Ovary (tissue), 9 donors: ENCODE measurements around the gene TCEAL3. TPM values are rescaled to one million over a fixed set of nuclear protein-coding genes. Genes with fewer than 3 reads are reported as not detected.

Experiments used
- DNase-seq, 5 donors: peaks; one replicate each; pipeline ENCODE4 v3.0.0-alpha.2; 2019 to 2020
- H3K27ac ChIP-seq, 2 donors: fragments of 200-600 bp; one replicate each; pipeline versions ENCODE4 v1.5.1 to v1.8.0; 2019 to 2022
- H3K27me3 ChIP-seq: fragments of 200-600 bp; one replicate; pipeline ENCODE4 v1.8.0; 2022
- H3K36me3 ChIP-seq: fragments of 200-600 bp; sonication (generic); one replicate; pipeline ENCODE4 v1.5.1; 2019
- H3K4me1 ChIP-seq: one replicate; pipeline ENCODE4 v1.8.1; 2013; ENCODE audit warnings: mild to moderate bottlenecking, moderate library complexity; ENCODE audit not compliant: insufficient read depth
- H3K4me3 ChIP-seq: fragments of 200-600 bp; sonication (generic); one replicate; pipeline ENCODE4 v1.5.1; 2017
- H3K9me3 ChIP-seq, 2 donors: fragments of 200-600 bp in 1 of 2; sonication (generic) in 1 of 2; one replicate each; pipeline versions ENCODE4 v1.5.1 to v1.8.1; 2013 to 2019; ENCODE audit warnings: mild to moderate bottlenecking in 1 of 2, moderate library complexity in 1 of 2
- EP300 ChIP-seq: sonication (generic); formaldehyde crosslinking; IDR thresholded peaks from one replicate; pipeline ENCODE4 v1.6.1; 2017; ENCODE audit warnings: antibody characterized with exemption
- POLR2A ChIP-seq: fragments of 450-650 bp; IDR thresholded peaks from one replicate; pipeline ENCODE4 v1.6.1; 2017; ENCODE audit warnings: antibody characterized with exemption, mild to moderate bottlenecking, moderate library complexity
- WGBS, 3 donors: extraction: QIAGEN DNeasy Blood & Tissue Kit in 1 of 3; methylation state at CpG; one replicate each; pipeline versions ENCODE4 v1.1.5 to v1.1.7; 2013 to 2017; 5-methylcytosine and 5-hydroxymethylcytosine counted together
- intact Hi-C, 4 donors: fragments of 100-400 bp; cut with DNase I; formaldehyde crosslinking; loops; one replicate each; pipeline versions ENCODE4 v1.11.0 to v1.15.1; 2022 to 2023
- polyA plus RNA-seq, 2 donors: library from polyadenylated mRNA; stranded (reverse); fragments of 200-250 nt in 1 of 2; fragments of 350-450 nt in 1 of 2; fragmentation: Illumina TruSeq in 1 of 2; extraction: RNeasy Lipid Tissue Mini Kit (QIAGEN cat#74804) in 1 of 2; gene quantifications; one replicate each; pipeline ENCODE4 v1.2.3, GENCODE V29; 2013 to 2014
- total RNA-seq, 7 donors: library from RNA; depleted of rRNA in 2 of 7; stranded (reverse); fragments of >200 nt in 2 of 7; fragmentation: NEBNext Ultra II Directional in 3 of 7; extraction: Animal tissue kit (Norgen Biotek cat#: 25700) in 3 of 7; gene quantifications; one replicate each; pipeline versions ENCODE4 v1.1.0 to v1.2.4, GENCODE V29; 2016 to 2023
- TF ChIP-seq, protein P1 (sequence below), 3 donors: fragments of 450-650 bp in 2 of 3; fragments of 200-600 bp in 1 of 3; IDR thresholded peaks; one replicate each; pipeline versions ENCODE4 v1.5.1 to v1.8.0; 2016 to 2022; ENCODE audit warnings: antibody characterized with exemption in 3 of 3, mild to moderate bottlenecking in 1 of 3
- donor health status: DM: no; HTN: no; CAD: no; lungs with moderate emphysema.
- donor health status: DM: no; HTN: no; CAD: no.
- donor health status: Bipolar disorder and iron deficiency.
- donor health status: DM: yes; HTN: yes; CAD: no.
- donor health status: DM: no; HTN: no; CAD: no.
- donor health status: DM: yes; HTN: yes; CAD: no.

Gene TCEAL3
- total and polyA plus RNA-seq, 9 donors: 67.8 to 195 (median 124) TPM

DNA sequence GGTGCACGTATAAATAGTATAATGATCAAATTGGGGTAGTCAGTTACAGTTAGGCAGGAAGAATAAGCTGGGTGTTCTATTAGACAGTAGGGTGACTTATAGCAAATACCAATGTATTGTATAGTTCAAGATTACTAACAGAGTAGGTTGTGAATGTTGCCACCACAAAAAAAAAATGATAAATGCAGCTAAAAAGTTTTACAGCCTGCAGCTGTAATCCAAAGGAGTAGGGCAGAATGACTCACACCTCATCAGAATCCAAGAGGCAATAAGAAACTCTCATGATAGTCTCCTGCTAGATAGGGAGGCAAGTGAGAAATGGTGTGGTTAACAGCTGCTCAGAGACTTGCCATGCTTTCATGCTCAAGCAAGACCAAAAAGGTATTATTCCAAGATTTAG, 42.0 kb upstream of the TCEAL3 start:
- TF ChIP-seq, protein P1, sequence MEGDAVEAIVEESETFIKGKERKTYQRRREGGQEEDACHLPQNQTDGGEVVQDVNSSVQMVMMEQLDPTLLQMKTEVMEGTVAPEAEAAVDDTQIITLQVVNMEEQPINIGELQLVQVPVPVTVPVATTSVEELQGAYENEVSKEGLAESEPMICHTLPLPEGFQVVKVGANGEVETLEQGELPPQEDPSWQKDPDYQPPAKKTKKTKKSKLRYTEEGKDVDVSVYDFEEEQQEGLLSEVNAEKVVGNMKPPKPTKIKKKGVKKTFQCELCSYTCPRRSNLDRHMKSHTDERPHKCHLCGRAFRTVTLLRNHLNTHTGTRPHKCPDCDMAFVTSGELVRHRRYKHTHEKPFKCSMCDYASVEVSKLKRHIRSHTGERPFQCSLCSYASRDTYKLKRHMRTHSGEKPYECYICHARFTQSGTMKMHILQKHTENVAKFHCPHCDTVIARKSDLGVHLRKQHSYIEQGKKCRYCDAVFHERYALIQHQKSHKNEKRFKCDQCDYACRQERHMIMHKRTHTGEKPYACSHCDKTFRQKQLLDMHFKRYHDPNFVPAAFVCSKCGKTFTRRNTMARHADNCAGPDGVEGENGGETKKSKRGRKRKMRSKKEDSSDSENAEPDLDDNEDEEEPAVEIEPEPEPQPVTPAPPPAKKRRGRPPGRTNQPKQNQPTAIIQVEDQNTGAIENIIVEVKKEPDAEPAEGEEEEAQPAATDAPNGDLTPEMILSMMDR (IDR thresholded peaks at IDR 0.05): no peak
- TF ChIP-seq EP300: no peak
- Histone ChIP-seq H3K4me3 (no peak overlapping the region), H3K27me3 (no peaks in the 10 kb centered on the region), H3K9me3 (no peaks in the 10 kb centered on the region), H3K27ac (no peak overlapping the region), H3K4me1 (no peaks in the 10 kb centered on the region), H3K36me3 (no peaks in the 10 kb centered on the region)
- no peak for DNase-seq
- 23 to 33% (median 30%) methylated on average over 1 of the region's 1 CpG for WGBS, 3 donors
- intact Hi-C loops: no loop called here

DNA sequence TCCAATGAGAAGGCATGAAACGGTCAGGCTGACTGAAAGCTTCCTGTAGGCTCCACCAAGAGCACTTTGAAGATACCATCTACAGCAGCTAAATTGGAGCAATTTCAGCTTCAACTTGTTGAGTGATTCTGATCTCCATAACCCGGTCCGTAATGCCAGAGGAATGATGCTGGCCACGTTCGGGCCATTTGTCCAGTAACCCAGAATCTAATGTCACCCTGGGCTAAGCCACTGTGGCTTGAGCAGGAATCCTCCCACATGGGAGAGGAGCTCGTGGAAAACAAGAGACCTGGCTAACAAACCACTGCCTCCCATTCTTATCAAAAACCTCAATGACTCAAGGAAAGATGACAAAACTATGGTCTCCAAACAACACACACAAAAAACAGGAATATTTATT, 36.6 kb upstream of the TCEAL3 start:
- H3K27ac ChIP-seq: no peak overlapping the region

DNA sequence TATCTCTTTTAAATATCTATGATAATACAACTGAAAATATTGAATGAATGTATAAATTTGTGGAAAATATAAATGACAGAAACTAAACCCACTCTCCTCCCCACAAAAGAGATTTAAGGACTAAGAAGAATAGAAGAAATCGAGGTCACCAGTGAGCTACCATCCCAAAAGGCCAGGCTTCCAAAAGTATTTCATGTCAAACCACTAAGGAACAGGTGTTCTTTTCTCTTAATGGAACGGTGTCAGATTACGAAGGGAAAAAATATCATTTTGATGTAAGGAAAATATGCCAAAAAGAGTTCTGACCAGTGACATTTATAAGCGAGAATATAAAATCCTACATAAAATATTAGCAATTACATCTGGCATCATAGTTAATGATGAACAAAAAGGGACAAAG, 36.0 kb upstream of the TCEAL3 start:
- WGBS, 3 donors: 74 to 79% (median 78%) methylated on average over 4 of the region's 4 CpGs

More for the DNA sequence above, 36.6 kb upstream of the TCEAL3 start:
- Histone ChIP-seq H3K4me3 (no peak overlapping the region), H3K9me3 (no peaks in the 10 kb centered on the region), H3K36me3 (no peaks in the 10 kb centered on the region), H3K4me1 (no peaks in the 10 kb centered on the region), H3K27me3 (no peaks in the 10 kb centered on the region)
- TF ChIP-seq EP300: no peak
- no peak for TF ChIP-seq POLR2A
- TF ChIP-seq, protein P1 (IDR thresholded peaks at IDR 0.05): no peak
- no peak for DNase-seq
- WGBS, 3 donors: 77 to 80% (median 77%) methylated on average over 6 of the region's 6 CpGs
- intact Hi-C loops: no loop called here

DNA sequence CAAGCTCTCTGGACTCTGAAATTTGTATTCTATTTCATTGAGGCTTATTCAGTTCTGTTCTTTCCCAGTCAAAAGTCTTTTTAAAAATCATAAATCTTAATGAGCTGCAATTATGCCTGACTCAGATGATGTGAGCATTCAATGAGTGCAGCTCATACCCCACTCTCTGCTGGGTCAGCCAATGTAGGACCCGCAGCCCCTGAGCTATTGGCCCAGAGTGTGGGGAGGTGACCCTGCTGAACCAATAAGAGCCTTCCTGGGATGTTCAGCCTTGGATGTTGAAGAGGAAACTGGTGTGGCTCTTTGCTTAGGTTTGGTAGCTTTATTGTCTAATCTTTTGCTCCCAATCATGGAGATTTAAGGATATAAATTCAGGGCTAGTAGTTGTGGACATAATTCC, 34.6 kb upstream of the TCEAL3 start:
- WGBS, 3 donors: 57 to 68% (median 59%) methylated on average over 1 of the region's 1 CpG
- intact Hi-C loops: no loop called here
- Histone ChIP-seq H3K27ac (no peak overlapping the region), H3K27me3 (no peaks in the 10 kb centered on the region), H3K4me3 (no peak overlapping the region), H3K36me3 (no peaks in the 10 kb centered on the region), H3K9me3 (no peaks in the 10 kb centered on the region), H3K4me1 (no peaks in the 10 kb centered on the region)
- DNase-seq: peak in 1 of 5 donors; percentile 27
- TF ChIP-seq POLR2A: no peak
- TF ChIP-seq, protein P1 (IDR thresholded peaks at IDR 0.05): no peak
- no peak for TF ChIP-seq EP300

More for the DNA sequence above, 36.0 kb upstream of the TCEAL3 start:
- Histone ChIP-seq H3K27me3 (no peaks in the 10 kb centered on the region), H3K4me1 (no peaks in the 10 kb centered on the region), H3K4me3 (no peak overlapping the region), H3K27ac (no peak overlapping the region), H3K9me3 (no peaks in the 10 kb centered on the region), H3K36me3 (no peaks in the 10 kb centered on the region)
- intact Hi-C loops: no loop called here
- no peak for DNase-seq
- TF ChIP-seq, protein P1 (IDR thresholded peaks at IDR 0.05): no peak
- no peak for TF ChIP-seq POLR2A
- TF ChIP-seq EP300: no peak
